Activated CD4-positive, alpha-beta T cell treated with anti-CD3 and anti-CD28 coated beads, Interleukin-2, amount 10 ng/mL, durations not matched to agents 24 days and 14 days (primary cell): ENCODE data around the gene MED13. TPM values are rescaled to one million over a fixed set of nuclear protein-coding genes. Genes with fewer than 3 reads are reported as not detected.

Source experiments
- DNase-seq: peaks from one replicate; pipeline ENCODE4 v3.0.0; 2022
- H3K27ac Mint-ChIP-seq: one replicate; pipeline ENCODE4 v1.8.0; 2022; ENCODE audit warnings: mild to moderate bottlenecking, mixed read lengths
- H3K27me3 Mint-ChIP-seq: one replicate; pipeline ENCODE4 v1.8.0; 2022; ENCODE audit warnings: mixed read lengths
- H3K36me3 Mint-ChIP-seq: one replicate; pipeline ENCODE4 v1.8.0; 2022; ENCODE audit warnings: low read depth, mild to moderate bottlenecking, mixed read lengths
- H3K4me1 Mint-ChIP-seq: one replicate; pipeline ENCODE4 v1.8.0; 2021; ENCODE audit warnings: mixed read lengths
- H3K4me3 Mint-ChIP-seq: one replicate; pipeline ENCODE4 v1.8.0; 2022; ENCODE audit warnings: mild to moderate bottlenecking, moderate library complexity, mixed read lengths
- H3K9me3 Mint-ChIP-seq: one replicate; pipeline ENCODE4 v1.8.0; 2021; ENCODE audit warnings: mixed read lengths
- intact Hi-C: fragments of 100-400 bp; cut with micrococcal nuclease; formaldehyde crosslinking; loops from one replicate; pipeline ENCODE4 v1.15.1; 2023
- total RNA-seq: library from RNA; stranded (reverse); gene quantifications from 2 replicates; pipeline ENCODE4 v1.2.3, GENCODE V29; 2022

The MED13 gene
- total RNA-seq, 1 donor from 2014 or later: 63.4 TPM

GRCh38 chr17:62098623-62099231 lies 33.6 kb upstream of the MED13 start:
- Mint-ChIP-seq H3K27ac (no peak overlapping the region), H3K27me3 (peaks cover 2% of the 10 kb centered on the region), H3K36me3 (no peaks in the 10 kb centered on the region), H3K4me3 (no peak overlapping the region), H3K4me1 (peaks cover 9% of the 10 kb centered on the region), H3K9me3 (no peaks in the 10 kb centered on the region)
- intact Hi-C loops: no loop called here
- no peak for DNase-seq

- Mint-ChIP-seq H3K9me3 (no peaks in the 10 kb centered on the region), H3K27me3 (no peaks in the 10 kb centered on the region), H3K4me3 (no peak overlapping the region), H3K4me1 (peaks cover 12% of the 10 kb centered on the region), H3K36me3 (no peaks in the 10 kb centered on the region), H3K27ac (no peak overlapping the region)
- intact Hi-C loops: no loop called here
- DNase-seq: no peak
These were observed 31.3 kb upstream of the MED13 start for GRCh38 chr17:62096401-62096670.

DNA sequence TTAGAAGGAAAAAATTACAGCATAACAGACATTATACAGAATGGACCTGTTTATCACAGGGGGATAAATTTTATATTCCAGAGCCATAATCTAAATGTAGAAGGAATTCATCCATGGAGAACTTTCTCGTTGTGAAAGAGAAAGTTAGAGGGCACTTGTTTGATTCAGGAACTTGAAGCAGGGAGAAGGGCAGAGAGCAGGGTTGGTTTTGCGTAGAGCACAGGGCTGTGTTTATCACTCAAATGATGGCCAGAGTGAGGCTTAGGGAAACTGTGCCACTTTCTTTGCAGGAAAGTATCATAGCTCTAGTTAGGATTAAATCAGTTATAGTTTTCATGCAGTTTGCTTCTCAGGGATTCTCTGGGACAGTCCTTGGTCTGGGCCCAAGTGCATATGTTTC lies 29.1 kb upstream of the MED13 start:
- Mint-ChIP-seq H3K4me3 (no peak overlapping the region), H3K36me3 (no peaks in the 10 kb centered on the region), H3K9me3 (no peaks in the 10 kb centered on the region), H3K27me3 (peaks cover 4% of the 10 kb centered on the region), H3K4me1 (peaks cover 12% of the 10 kb centered on the region), H3K27ac (no peak overlapping the region)
- DNase-seq: no peak
- intact Hi-C loops: no loop called here

GRCh38 chr17:62093188-62094155 lies 28.4 kb upstream of the MED13 start:
- H3K36me3 Mint-ChIP-seq: no peaks in the 10 kb centered on the region
- no peak overlapping the region for H3K27ac Mint-ChIP-seq
- peaks cover 4% of the 10 kb centered on the region for H3K27me3 Mint-ChIP-seq
- no peaks in the 10 kb centered on the region for H3K9me3 Mint-ChIP-seq
- no peak overlapping the region for H3K4me3 Mint-ChIP-seq
- H3K4me1 Mint-ChIP-seq: peaks cover 5% of the 10 kb centered on the region
- no peak for DNase-seq
- intact Hi-C loops: no loop called here

- H3K9me3 Mint-ChIP-seq: no peaks in the 10 kb centered on the region
- H3K27ac Mint-ChIP-seq: no peak overlapping the region
- no peak for DNase-seq
- no peak overlapping the region for H3K4me3 Mint-ChIP-seq
- H3K36me3 Mint-ChIP-seq: no peaks in the 10 kb centered on the region
- intact Hi-C loops: no loop called here
- peaks cover 3% of the 10 kb centered on the region for H3K4me1 Mint-ChIP-seq
- peaks cover 4% of the 10 kb centered on the region for H3K27me3 Mint-ChIP-seq
These were observed 27.7 kb upstream of the MED13 start for GRCh38 chr17:62092784-62093183.

- Mint-ChIP-seq H3K4me3 (no peak overlapping the region), H3K9me3 (no peaks in the 10 kb centered on the region), H3K27me3 (peaks cover 6% of the 10 kb centered on the region), H3K27ac (no peak overlapping the region), H3K36me3 (no peaks in the 10 kb centered on the region), H3K4me1 (peaks cover 3% of the 10 kb centered on the region)
- no peak for DNase-seq
- intact Hi-C loops: no loop called here
These were observed 26.7 kb upstream of the MED13 start for GRCh38 chr17:62091804-62092203.

GRCh38 chr17:62090868-62091267 lies 25.8 kb upstream of the MED13 start:
- Mint-ChIP-seq H3K9me3 (no peaks in the 10 kb centered on the region), H3K4me3 (no peak overlapping the region), H3K27ac (no peak overlapping the region), H3K4me1 (peaks cover 8% of the 10 kb centered on the region), H3K36me3 (no peaks in the 10 kb centered on the region), H3K27me3 (peaks cover 7% of the 10 kb centered on the region)
- no peak for DNase-seq
- intact Hi-C loops: no loop called here

- Mint-ChIP-seq H3K4me3 (no peak overlapping the region), H3K36me3 (no peaks in the 10 kb centered on the region), H3K27ac (no peak overlapping the region), H3K4me1 (peaks cover 14% of the 10 kb centered on the region), H3K27me3 (peaks cover 7% of the 10 kb centered on the region), H3K9me3 (no peaks in the 10 kb centered on the region)
- DNase-seq: no peak
- intact Hi-C loops: no loop called here
These were observed 25.1 kb upstream of the MED13 start for GRCh38 chr17:62090021-62090824.

DNA sequence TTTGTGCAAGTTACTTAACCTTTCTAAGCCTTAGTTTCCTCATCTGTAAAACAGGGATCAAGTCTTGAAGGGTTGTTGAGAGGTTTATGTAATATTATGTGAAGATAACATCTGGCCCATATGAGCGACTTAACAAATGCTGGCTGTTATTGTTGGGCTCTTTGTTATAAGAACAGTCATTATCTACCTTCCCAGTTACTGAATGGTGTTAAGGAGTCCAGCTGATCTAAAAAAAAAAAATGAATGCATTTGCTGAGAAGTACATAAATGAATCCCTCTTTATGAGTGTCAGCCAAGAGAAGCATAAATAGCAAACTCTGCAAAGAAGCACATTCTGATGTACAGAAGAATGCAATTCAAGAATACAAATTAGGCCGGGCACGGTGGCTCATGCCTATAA lies 24.3 kb upstream of the MED13 start:
- no peaks in the 10 kb centered on the region for H3K9me3 Mint-ChIP-seq
- peaks cover 7% of the 10 kb centered on the region for H3K27me3 Mint-ChIP-seq
- no peak for DNase-seq
- intact Hi-C loops: no loop called here
- H3K27ac Mint-ChIP-seq: no peak overlapping the region
- no peak overlapping the region for H3K4me3 Mint-ChIP-seq
- no peaks in the 10 kb centered on the region for H3K36me3 Mint-ChIP-seq
- peaks cover 17% of the 10 kb centered on the region for H3K4me1 Mint-ChIP-seq

GRCh38 chr17:62086737-62087136 lies 21.7 kb upstream of the MED13 start:
- Mint-ChIP-seq H3K27ac (no peak overlapping the region), H3K4me1 (peaks cover 15% of the 10 kb centered on the region), H3K9me3 (no peaks in the 10 kb centered on the region), H3K4me3 (no peak overlapping the region), H3K27me3 (peaks cover 7% of the 10 kb centered on the region), H3K36me3 (no peaks in the 10 kb centered on the region)
- no peak for DNase-seq
- intact Hi-C loops: no loop called here

GRCh38 chr17:62085511-62086408 lies 20.7 kb upstream of the MED13 start:
- DNase-seq: peak; percentile 61
- Mint-ChIP-seq H3K36me3 (no peaks in the 10 kb centered on the region), H3K4me1 (peaks cover 15% of the 10 kb centered on the region), H3K4me3 (no peak overlapping the region), H3K9me3 (no peaks in the 10 kb centered on the region), H3K27me3 (peaks cover 7% of the 10 kb centered on the region), H3K27ac (no peak overlapping the region)
- intact Hi-C loops: no loop called here

DNA sequence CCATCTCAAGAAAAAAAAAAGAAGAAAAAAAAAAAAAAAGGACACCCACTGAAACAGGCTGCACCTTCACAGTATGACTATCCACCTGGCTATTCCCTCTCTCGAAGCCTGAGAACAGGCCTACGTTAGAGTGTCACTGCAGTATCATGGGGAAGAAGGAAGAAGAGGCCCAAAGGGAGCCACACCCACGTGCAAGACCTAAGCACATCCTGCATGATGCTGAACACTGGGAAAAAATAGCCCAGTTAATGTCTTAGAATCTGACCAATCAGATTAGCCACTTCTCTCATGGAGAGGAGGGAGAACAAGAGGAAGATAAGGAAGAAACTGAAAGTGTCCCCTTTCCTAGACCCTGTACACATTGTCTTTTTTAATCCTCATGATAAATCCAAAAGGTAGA lies 19.5 kb upstream of the MED13 start:
- peaks cover 15% of the 10 kb centered on the region for H3K4me1 Mint-ChIP-seq
- no peak for DNase-seq
- no peak overlapping the region for H3K4me3 Mint-ChIP-seq
- peaks cover 12% of the 10 kb centered on the region for H3K27me3 Mint-ChIP-seq
- no peaks in the 10 kb centered on the region for H3K9me3 Mint-ChIP-seq
- intact Hi-C loops: no loop called here
- H3K27ac Mint-ChIP-seq: no peak overlapping the region
- no peaks in the 10 kb centered on the region for H3K36me3 Mint-ChIP-seq

DNA sequence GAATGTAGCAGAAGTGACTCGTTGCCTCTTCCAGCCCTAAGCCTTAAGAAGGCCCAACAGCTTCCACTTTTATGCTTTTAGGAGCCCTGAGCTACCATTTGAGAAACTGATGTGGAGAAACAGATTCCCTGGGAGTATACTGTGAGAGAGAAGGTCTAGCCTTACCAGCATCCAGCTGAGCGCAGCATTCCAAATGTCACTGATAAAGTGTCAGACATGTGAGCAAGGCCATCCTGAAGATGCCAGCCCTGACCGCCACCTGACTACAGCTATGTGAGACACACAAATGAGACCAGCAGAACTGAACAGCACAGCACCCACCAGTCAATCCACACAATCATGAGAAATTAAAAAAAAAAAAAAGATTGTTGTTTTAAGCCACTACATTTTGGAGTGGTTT lies 18.6 kb upstream of the MED13 start:
- no peaks in the 10 kb centered on the region for H3K36me3 Mint-ChIP-seq

More for the DNA sequence above, 18.6 kb upstream of the MED13 start:
- Mint-ChIP-seq H3K4me3 (no peak overlapping the region), H3K9me3 (no peaks in the 10 kb centered on the region), H3K4me1 (peaks cover 15% of the 10 kb centered on the region), H3K27ac (no peak overlapping the region), H3K27me3 (peaks cover 15% of the 10 kb centered on the region)
- intact Hi-C loops: no loop called here
- no peak for DNase-seq
